Thymus (tissue), 11 donors: Measurements from ENCODE around the gene FNBP1L. TPM values are rescaled to one million over a fixed set of nuclear protein-coding genes. Genes with fewer than 3 reads are reported as not detected.

Source experiments
- DNase-seq, 9 donors: peaks; one replicate each; pipeline ENCODE4 v3.0.0-alpha.2; 2013; ENCODE audit warnings: low spot score in 9 of 9, low read depth in 6 of 9, missing footprints in 1 of 9
- H3K27ac ChIP-seq, 2 donors: one replicate each; pipeline ENCODE4 v1.5.1; 2013; ENCODE audit warnings: control low read depth in 1 of 2, low read depth in 1 of 2, low read length in 1 of 2, mild to moderate bottlenecking in 1 of 2, moderate library complexity in 1 of 2
- H3K27me3 ChIP-seq, 2 donors: one replicate each; pipeline ENCODE4 v1.5.1; 2013; ENCODE audit warnings: low read length in 1 of 2; ENCODE audit not compliant: control insufficient read depth in 2 of 2, insufficient read depth in 1 of 2
- H3K36me3 ChIP-seq, 2 donors: one replicate each; pipeline ENCODE4 v1.5.1; 2013; ENCODE audit warnings: low read length in 1 of 2, mild to moderate bottlenecking in 1 of 2, moderate library complexity in 1 of 2; ENCODE audit not compliant: control insufficient read depth in 2 of 2, insufficient read depth in 2 of 2
- H3K4me1 ChIP-seq, 2 donors: one replicate each; pipeline ENCODE4 v1.5.1; 2013; ENCODE audit warnings: low read length in 2 of 2; ENCODE audit not compliant: control insufficient read depth in 2 of 2, insufficient read depth in 2 of 2
- H3K4me3 ChIP-seq, 2 donors: one replicate each; pipeline ENCODE4 v1.5.1; 2013; ENCODE audit warnings: low read length in 2 of 2, control low read depth in 1 of 2, mild to moderate bottlenecking in 1 of 2
- H3K9me3 ChIP-seq, 2 donors: one replicate each; pipeline ENCODE4 v1.5.1; 2013; ENCODE audit warnings: low read length in 1 of 2, mild to moderate bottlenecking in 1 of 2; ENCODE audit not compliant: control insufficient read depth in 2 of 2, insufficient read depth in 1 of 2
- WGBS: extraction: QIAGEN DNeasy Blood & Tissue Kit; methylation state at CpG from one replicate; pipeline ENCODE4 v1.1.7; 2013; 5-methylcytosine and 5-hydroxymethylcytosine counted together
- polyA plus RNA-seq: library from polyadenylated mRNA; stranded (reverse); fragments of 200-250 nt; gene quantifications from one replicate; pipeline ENCODE4 v1.2.3, GENCODE V29; 2013
- total RNA-seq: library from RNA; stranded (reverse); fragments of 120-200 nt; gene quantifications from one replicate; pipeline ENCODE4 v1.2.4, GENCODE V29; 2013
- donor health status: healthy.

Gene FNBP1L
- total and polyA plus RNA-seq, 2 donors = 8.9 to 13.1 TPM

DNA sequence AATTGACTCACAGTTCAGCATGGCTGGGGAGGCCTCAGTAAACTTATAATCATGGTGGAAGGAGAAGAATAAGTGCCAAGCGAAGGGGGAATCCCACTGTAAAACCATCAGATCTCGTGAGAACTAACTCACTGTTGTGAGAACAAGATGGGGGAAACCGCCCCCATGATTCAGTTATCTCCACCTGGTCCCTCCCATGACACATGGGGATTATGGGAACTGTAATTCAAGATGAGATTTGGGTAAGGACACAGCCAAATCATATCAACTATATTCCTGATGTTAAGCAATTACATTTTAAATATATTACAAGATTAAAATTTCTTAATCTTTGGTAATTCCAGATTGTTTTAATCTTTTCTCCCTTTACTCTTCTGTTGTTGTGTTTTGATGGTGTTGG, 55.2 kb downstream of the FNBP1L start:
- Histone ChIP-seq H3K4me1 (no peaks in the 10 kb centered on the region), H3K36me3 (no peaks in the 10 kb centered on the region), H3K4me3 (no peak overlapping the region), H3K9me3 (no peaks in the 10 kb centered on the region), H3K27ac (no peak overlapping the region), H3K27me3 (no peaks in the 10 kb centered on the region)
- DNase-seq = no peak
- 97% methylated on average over 3 of the region's 3 CpGs for WGBS

DNA sequence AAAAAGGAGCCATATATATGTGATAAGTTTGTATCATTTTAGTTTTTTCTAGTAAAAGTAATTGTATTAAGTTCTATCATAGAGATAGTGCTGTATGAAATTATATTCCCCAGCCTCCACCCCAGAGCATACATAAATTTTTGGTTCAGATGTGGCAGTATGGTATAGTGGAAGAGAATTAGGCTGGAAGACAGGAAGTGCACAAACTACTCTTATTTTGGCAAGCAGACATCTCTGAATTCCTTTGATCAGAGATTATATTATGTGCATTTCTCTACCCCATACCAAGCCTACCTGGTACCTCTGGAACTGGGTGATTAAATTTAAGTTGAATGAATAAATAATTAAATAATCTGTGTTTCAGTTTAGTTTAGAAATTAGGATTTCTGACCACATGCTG, 55.9 kb downstream of the FNBP1L start:
- Histone ChIP-seq H3K27ac (no peak overlapping the region), H3K27me3 (no peaks in the 10 kb centered on the region), H3K4me3 (no peak overlapping the region)

DNA sequence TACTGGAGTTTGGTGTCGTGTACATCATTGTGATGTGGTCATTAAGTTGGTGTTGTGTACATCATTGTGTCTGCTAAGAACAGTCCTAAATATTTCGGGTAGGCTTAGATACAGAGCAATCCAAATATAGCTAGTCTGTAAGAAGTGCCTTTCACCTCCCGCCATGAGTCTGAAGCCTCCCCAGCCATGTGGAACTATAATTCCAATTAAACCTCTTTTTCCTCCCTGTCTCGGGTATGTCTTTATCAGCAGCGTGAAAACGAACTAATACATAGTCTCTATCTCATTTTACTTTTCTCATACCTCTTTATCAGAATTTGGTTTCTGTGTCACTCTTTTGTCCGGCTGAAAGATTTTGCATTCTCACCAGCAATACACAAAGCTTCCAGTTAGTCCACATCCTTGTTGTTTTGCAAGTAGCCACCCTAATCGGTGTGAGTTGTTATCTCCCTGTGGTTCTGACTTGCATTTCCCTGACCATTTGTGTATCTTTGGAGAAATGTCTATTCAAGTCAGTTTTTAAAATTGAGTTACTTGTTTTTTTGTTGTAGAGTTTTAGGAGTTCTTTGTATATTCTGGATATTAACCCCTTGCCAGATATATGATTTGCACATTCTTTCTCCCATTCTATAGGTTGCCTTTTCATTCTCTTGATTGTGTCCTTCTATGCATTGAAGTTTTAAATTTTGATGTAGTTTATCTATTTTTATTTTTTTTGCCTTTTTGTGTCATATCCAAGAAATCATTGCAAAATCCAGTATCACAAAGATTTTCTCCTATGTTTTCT, 56.5 kb downstream of the FNBP1L start:
- Histone ChIP-seq H3K9me3 (no peaks in the 10 kb centered on the region), H3K27me3 (no peaks in the 10 kb centered on the region), H3K36me3 (no peaks in the 10 kb centered on the region), H3K27ac (no peak overlapping the region), H3K4me3 (no peak overlapping the region), H3K4me1 (no peaks in the 10 kb centered on the region)
- 97% methylated on average over 8 of the region's 8 CpGs for WGBS
- DNase-seq = no peak

More for the DNA sequence above, 55.9 kb downstream of the FNBP1L start:
- DNase-seq = no peak
- H3K4me1 ChIP-seq = no peaks in the 10 kb centered on the region
- H3K36me3 ChIP-seq = no peaks in the 10 kb centered on the region
- H3K9me3 ChIP-seq = no peaks in the 10 kb centered on the region

DNA sequence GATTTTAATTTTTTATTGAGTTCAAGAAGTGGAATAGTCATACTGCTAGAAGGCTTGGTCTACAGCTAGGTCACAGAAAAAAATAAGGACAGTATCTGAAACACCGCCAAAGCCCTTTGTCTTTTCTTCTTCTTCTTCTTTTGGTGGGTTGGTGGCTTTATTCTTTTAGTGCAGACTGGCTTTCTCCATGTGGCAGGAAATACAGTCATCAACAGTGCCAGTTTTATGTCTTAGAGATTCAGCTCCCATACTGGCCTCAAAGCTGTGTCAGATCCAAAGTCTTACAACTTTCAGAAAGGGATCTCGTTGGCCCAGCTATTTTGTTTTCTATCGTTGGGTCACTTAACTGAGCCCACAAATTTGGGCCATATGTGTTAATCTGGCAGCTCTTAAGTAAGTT, 58.2 kb downstream of the FNBP1L start:
- Histone ChIP-seq H3K4me1 (no peaks in the 10 kb centered on the region), H3K27me3 (no peaks in the 10 kb centered on the region), H3K36me3 (no peaks in the 10 kb centered on the region), H3K27ac (no peak overlapping the region), H3K9me3 (no peaks in the 10 kb centered on the region), H3K4me3 (no peak overlapping the region)
- WGBS = 52% methylated on average over 3 of the region's 3 CpGs
- DNase-seq = no peak

DNA sequence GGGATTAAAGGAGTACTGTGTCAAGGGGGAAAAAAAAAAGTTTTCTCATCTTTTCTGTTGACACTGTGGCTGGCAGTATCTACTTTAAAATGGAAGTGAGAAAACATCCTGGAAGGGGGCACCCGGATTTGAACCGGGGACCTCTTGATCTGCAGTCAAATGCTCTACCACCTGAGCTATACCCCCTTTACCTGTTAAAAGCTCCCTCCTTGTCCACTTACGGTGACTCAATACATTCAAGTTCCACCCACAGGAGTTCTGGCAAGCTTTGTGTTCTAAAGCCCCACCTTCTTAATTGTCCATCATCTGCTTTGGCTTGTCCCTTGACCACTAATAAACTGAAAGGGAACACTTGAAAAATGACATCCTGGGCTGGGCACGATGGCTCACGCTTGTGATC, 68.2 kb downstream of the FNBP1L start:
- Histone ChIP-seq H3K27ac (no peak overlapping the region), H3K27me3 (no peaks in the 10 kb centered on the region), H3K4me3 (no peak overlapping the region), H3K9me3 (no peaks in the 10 kb centered on the region), H3K4me1 (no peaks in the 10 kb centered on the region), H3K36me3 (no peaks in the 10 kb centered on the region)
- 97% methylated on average over 5 of the region's 5 CpGs for WGBS
- no peak for DNase-seq

DNA sequence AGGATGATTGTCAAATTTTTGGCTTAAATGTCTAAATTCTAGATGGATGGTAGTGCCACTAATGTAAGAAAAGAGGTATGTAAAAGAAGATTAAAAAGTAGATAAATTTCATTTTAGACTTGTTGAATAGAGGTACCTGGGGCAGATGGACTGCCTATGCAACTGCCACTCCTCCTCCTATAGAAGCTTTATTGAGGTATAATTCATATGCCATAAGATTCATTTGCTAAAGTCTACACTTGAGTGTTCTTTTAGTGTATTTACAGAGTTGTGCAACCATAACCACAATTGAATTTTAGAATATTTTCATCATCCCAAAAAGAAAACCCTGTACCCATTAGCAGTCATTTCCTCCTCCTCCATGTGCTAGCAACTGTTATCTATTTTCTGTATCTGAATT, 70.6 kb downstream of the FNBP1L start:
- Histone ChIP-seq H3K27ac (no peak overlapping the region), H3K36me3 (no peaks in the 10 kb centered on the region), H3K27me3 (no peaks in the 10 kb centered on the region), H3K9me3 (no peaks in the 10 kb centered on the region), H3K4me1 (no peaks in the 10 kb centered on the region), H3K4me3 (no peak overlapping the region)
- no peak for DNase-seq

DNA sequence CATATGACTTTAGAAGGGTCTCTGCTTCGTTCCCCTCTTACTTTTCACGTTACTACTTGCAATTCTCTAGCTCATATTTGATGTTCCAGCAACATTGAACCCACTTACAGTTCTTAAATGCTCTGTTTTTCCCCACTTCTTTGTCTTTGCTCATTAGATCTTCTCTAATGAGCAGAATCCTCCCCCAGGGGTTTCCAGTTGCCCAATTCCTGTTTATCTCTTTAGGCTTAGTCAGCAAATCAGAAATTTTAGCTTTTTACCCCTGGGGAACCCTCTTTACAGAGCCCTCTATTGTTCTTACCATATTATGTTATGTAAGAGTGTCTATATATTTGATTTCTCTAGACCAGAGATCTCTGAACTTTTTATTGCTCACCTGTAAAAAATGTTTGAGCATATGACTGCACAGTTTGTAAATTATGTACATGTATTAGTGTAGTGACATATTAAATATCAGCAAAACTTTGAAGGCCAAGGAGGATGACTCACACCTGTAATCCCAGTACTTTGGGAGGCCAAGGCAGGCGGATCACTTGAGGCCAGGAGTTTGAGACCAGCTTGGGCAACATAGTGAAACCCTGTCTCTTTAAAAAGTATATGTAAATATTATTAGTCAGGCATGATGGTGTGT, 71.4 kb downstream of the FNBP1L start:
- no peak for DNase-seq
- Histone ChIP-seq H3K4me1 (no peaks in the 10 kb centered on the region), H3K4me3 (no peak overlapping the region), H3K36me3 (no peaks in the 10 kb centered on the region), H3K27me3 (no peaks in the 10 kb centered on the region), H3K9me3 (no peaks in the 10 kb centered on the region), H3K27ac (no peak overlapping the region)
- 66% methylated on average over 3 of the region's 3 CpGs for WGBS

DNA sequence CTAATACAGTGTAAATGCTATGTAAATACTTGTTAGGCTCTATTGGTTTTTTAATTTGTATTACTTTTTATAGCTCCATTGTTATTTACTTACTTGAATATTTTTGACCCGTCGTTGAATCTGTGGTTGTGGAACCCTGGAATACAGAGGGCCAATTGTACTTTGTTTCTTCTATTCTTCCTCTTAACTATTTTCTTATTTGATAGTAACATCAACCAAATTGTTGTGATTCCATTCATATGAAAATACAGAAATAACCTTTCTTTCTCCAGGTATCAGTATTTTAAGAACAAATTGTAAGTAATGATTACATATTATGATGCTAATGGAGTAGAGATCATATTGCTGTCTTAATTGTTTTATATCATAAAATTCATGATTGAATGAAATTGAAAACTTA, 73.7 kb downstream of the FNBP1L start:
- DNase-seq = no peak
- 96% methylated on average over 2 of the region's 2 CpGs for WGBS
- Histone ChIP-seq H3K27me3 (no peaks in the 10 kb centered on the region), H3K9me3 (no peaks in the 10 kb centered on the region), H3K4me1 (no peaks in the 10 kb centered on the region), H3K36me3 (no peaks in the 10 kb centered on the region), H3K4me3 (no peak overlapping the region), H3K27ac (no peak overlapping the region)

DNA sequence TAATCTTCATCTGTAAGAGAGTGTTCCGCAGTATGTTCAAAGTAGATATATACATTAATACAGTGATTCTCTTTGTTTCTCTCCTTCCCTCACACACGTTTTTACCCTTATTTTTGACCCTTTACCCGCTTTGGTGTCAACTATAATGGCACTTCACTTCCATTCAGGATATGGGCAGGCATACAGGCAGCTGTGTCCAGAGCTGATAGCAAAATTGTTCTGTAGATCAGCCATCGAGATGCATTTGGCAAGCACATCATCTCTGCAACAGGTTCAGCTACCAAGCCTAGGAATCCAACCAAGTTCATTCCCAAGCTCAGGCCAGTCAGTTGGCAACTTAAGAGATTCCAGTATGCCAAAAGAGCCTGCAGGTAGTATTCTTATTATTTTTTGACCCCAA, 74.8 kb downstream of the FNBP1L start:
- WGBS = 93% methylated on average over 4 of the region's 4 CpGs
- Histone ChIP-seq H3K9me3 (no peaks in the 10 kb centered on the region), H3K4me1 (no peaks in the 10 kb centered on the region), H3K27ac (no peak overlapping the region), H3K36me3 (no peaks in the 10 kb centered on the region), H3K27me3 (no peaks in the 10 kb centered on the region), H3K4me3 (no peak overlapping the region)
- no peak for DNase-seq
